ENCODE data around the gene NAV2.

Gene NAV2

DNA sequence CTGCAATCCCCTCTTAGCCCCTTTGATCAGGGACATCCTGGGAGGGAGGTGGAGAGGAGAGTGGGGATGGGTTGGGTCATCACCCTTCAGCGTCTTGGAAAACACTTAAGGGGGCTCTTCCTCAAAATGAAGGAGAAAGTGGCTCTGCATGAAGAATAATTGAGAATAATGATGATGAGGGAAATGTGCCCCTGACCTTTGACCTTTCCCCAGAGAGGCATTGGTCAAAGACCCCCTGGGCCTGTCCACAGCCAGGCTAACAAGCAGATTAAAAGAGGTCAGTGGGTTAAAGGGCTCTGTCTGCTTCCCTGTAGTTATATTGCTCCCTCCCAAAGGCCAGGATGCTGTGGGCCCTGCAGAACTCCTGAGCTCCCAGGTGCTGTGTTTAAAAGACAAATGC lies 68.7 kb downstream of the NAV2 start:
- DNase-seq (ENCODE audit: low read depth) = no peak

DNA sequence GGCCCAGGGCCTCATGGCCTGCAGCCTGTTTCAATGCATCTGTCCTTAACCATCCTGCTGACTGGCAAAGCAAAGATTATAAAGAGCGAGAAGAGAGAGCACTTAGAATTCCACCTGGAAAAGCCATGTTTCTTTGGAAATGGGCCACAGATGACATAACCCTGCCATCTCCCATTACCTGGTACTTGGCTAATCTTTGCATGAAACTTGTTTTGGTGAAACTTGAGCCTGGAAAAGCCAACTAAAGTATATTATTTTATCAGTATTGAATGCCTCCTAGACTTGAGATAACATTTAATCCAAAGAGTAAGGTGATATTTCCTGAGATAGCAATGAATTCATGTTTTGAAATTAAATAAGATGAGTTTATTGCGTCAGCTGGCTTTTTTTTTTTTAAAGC lies 72.6 kb downstream of the NAV2 start:
- no peak for DNase-seq (ENCODE audit: low read depth)

DNA sequence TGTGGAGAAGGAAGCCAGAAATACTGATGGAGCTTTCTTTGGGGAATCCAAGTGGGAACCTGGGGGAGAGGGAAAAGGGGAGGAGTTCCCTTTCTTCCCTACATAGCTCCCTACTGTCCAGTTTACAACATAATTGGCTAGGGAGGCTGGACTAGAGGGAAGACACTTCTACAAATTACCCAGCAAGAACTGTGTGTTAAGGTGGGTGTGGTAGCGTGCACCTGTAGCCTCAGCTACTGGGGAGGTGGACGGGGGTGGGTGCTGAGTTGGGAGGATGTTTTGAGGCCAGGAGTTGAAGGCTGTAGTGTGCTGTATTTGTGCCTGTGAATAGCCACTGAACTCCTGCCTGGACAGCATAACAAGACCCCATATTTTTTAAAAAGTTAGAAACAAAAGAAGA lies 74.0 kb downstream of the NAV2 start:
- DNase-seq (ENCODE audit: low read depth) = no peak

DNA sequence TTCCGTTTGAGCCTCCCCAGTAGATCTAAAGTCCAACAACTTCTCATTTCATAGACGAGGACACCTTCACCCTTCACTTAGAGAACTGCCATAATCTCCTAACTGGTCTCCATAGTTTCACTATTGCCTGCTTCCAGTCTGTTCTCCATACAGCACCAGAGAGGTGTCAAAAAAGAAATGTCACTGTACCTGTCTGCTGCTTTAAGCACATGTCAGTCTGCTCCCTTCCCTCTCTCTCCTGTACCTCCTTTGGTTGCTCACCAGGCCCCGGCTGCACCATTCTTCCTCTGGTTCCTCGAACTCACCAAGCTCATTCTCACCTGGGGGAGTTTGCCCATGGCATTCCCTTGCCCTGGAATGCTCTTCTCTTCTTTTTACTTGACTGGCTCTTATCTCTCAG lies 75.8 kb downstream of the NAV2 start:
- no peak for DNase-seq (ENCODE audit: low read depth)

DNA sequence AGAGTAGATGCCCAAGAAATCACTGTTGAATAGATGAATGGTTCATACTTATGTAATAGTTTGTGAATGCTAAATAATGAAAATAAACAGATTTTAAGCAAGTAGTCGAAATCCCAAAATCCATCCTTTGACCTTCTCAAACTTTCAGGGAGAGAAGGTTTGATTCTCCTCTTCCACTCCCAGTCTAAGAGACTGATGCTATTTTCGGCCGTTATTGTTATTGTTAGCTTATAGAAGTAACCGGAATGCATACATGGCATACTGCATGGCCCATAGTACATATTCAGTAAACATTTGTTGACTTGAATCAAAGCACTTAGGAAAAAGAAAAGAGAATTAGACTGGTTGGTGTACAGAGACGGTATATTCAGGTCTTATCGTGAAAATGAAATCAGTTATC lies 76.6 kb downstream of the NAV2 start:
- no peak for DNase-seq (ENCODE audit: low read depth)

DNA sequence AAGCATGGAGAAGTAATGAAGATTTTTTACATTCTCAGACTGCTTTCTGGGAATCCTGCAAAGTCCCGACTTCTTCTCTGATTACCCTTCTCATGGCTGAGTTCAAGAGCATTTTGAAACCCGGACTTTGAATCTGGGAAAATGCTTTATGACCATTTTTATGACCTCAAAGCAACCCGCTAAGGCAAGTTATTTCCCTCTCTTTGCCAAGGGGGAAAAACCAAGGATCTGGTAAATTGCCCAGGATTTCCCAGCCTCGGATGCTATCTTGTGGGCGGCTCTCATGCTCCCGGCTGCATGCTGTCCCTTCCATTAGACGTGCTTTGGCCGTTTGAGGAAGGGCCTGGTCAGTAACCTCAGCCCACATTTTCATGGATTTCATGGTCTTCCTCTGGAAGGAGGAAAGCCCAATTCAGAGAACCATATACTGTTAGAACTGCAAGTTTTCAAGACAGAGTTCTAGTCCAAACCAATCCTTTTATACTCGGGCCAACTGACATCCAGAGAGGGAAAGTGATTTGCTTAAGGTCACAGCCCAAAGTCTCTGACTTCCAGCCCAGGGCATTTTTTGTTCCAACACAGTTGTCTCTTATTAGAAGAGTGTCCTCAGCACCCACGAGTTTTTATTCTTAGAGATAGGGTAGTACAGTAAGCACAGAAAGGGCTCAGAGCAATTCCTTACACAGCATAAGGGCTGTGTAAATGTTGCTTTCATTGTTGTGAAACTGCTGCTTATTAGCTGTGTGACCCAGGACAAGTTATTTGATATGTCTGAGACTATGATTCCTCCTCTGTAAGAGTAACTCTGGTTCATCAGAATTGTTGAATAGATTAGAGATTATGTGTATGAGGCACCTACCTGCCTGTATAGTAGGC lies 77.4 kb downstream of the NAV2 start:
- no peak for DNase-seq (ENCODE audit: low read depth)

- DNase-seq (ENCODE audit: low read depth) = no peak
Observed at GRCh38 chr11:19790831-19791552, 78.4 kb downstream of the NAV2 start.

GRCh38 chr11:19792510-19792909 lies 79.9 kb downstream of the NAV2 start:
- no peak for DNase-seq (ENCODE audit: low read depth)

- DNase-seq (ENCODE audit: low read depth) = no peak
Observed at GRCh38 chr11:19793326-19793725, 80.7 kb downstream of the NAV2 start.

- no peak for DNase-seq (ENCODE audit: low read depth)
Observed at GRCh38 chr11:19794161-19794560, 81.5 kb downstream of the NAV2 start.

- no peak for DNase-seq (ENCODE audit: low read depth)
Observed at GRCh38 chr11:19795082-19795481, 82.4 kb downstream of the NAV2 start.

GRCh38 chr11:19800162-19800561 lies 87.5 kb downstream of the NAV2 start:
- DNase-seq (ENCODE audit: low read depth) = no peak

- no peak for DNase-seq (ENCODE audit: low read depth)
Observed at GRCh38 chr11:19800714-19801519, 88.3 kb downstream of the NAV2 start.

DNA sequence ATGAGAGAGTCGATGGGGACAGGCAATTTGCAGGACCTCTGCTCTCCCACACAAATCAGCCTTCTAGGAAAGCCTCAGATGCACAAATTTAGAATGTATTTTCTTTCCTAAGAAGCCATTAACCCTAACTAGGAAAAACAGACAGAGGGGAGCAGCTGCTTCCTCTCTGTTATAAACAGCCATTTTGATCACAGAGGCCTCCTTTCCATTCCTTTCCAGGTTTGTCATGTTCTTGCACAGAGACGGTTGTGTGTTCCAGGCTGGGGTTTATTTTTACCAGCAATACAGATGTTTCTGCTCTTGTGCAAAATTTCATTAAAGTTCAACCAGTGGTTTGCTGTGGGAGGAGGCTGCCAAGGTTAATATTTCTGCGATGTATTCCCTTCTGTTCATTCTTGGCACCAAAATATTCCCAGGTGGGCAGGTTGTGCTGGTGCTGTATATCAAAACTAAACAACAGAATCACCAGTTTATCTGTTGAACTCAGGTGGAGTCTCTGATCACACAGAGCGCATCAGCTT lies 90.2 kb downstream of the NAV2 start:
- DNase-seq (ENCODE audit: low read depth) = no peak

DNA sequence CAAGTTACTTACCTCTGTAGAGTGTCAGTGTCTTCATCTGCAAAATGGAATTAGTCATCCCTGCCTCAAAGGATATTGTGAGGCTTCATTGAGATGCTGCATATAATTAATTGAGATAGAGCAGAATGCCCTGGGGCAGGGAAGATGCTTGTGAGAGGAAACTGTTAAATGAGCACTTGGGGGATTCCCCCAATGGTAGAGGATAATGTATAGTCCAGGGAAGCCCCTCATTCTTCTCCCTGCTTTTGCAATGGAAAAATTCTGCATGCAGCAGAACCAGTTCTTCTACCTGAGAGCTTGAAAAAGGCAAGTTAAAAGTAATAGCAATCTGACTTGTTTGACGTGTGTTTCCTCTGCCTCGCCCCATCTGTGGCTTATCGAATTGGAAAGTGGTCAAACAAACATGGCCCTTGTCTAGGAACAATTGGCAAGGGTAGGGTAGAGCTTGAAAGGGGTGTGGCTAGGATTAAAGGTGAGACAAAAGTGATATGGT lies 90.9 kb downstream of the NAV2 start:
- DNase-seq (ENCODE audit: low read depth) = no peak

GRCh38 chr11:19805376-19805775 lies 92.7 kb downstream of the NAV2 start:
- no peak for DNase-seq (ENCODE audit: low read depth)

DNA sequence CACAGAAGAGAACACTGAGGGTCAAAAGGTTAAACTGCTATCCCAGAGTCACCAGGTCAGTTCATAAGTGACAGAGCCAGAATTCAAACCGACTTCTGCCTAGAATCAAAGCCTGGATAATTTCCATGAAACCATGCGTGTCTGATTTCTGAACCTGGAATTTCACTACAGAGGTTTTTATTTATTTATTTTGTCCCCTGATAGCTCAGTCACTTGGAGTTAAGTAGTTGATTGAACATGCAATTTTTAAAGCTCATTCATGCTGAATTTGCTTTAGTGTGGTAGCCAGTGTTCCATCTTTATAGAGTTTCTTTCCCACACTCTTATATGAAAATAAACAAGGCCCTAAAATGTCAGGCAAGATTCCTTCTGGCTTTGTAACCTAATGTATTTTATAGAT lies 93.2 kb downstream of the NAV2 start:
- DNase-seq (ENCODE audit: low read depth) = no peak

DNA sequence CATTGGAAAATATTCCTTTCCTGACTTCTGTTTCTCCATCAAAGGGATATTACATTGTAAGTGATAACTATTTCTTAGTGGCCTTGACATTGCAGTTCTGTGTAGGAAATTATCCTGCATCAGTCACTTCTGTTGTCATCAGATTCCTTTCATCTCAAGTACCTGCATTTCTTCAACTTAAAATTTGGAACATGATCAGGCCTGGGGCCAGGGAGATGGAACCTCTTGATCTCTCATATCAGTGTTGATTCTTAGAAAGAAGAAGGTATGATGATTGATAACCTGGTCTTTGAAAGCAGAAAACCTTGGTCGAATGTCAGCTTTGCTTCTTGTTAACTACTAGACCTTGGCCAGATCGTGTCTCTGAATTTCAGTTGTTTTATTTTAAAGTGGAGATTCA lies 93.6 kb downstream of the NAV2 start:
- DNase-seq (ENCODE audit: low read depth) = no peak

GRCh38 chr11:19808076-19808911 lies 95.7 kb downstream of the NAV2 start:
- no peak for DNase-seq (ENCODE audit: low read depth)

GRCh38 chr11:19810852-19811251 lies 98.2 kb downstream of the NAV2 start:
- no peak for DNase-seq (ENCODE audit: low read depth)

GRCh38 chr11:19811380-19811779 lies 98.7 kb downstream of the NAV2 start:
- no peak for DNase-seq (ENCODE audit: low read depth)

Measured in stimulated activated CD8-positive, alpha-beta memory T cell treated with anti-CD3 and anti-CD28 coated beads, Interleukin-15, amount 100 ng/mL, for 24 hours (primary cell).